ENCODE data around the gene P2RX3.

Gene P2RX3

DNA sequence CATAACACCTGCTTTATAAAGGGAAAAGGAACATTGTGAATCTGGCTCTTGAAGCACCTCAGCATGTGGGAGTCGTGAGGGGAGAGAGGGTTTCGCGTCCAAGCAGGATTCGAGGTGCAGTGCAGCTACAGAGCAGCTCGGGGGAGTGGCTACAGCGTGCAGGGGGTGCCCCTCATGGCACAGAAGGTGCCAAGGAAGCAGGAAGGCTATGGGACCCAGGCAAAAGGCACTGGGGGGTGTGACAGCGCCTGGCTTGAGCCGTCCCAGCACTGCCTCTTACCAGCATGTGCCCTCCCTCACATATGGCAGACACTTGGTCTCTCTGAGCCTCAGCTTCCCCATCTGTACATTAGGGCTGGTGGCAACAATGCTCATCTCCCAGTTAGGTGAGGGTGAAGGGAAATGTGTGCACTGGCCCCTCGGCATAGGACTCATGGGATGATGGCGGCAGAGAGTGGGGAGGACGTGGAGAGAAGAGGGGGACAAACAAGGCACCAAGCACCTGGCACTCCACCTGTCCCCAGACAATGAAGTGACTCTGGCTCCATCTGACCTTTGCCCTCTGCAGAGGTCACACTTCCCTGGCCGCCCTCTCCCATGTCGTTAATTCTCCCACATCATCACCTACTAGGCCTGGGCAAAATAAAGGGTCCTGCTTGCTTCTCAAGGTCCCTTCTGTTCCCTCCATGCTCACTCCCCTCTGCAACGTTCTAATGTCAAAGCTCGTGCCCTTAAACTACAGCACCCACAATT is 23.8 kb upstream of the P2RX3 start:
- Histone ChIP-seq H3K79me2 (ENCODE audit: insufficient read depth, low read length) (no peaks in the 10 kb centered on the region), H3K4me3 (ENCODE audit: low read depth, low read length, poor library complexity, severe bottlenecking) (no peak overlapping the region), H4K20me1 (ENCODE audit: insufficient read depth, low read length) (no peaks in the 10 kb centered on the region), H3K27ac (ENCODE audit: low read depth, low read length, poor library complexity, severe bottlenecking) (no peak overlapping the region), H3K36me3 (ENCODE audit: insufficient read depth, low read length) (peaks cover 61% of the 10 kb centered on the region), H3F3A (ENCODE audit: insufficient read depth, low read length) (no peaks in the 10 kb centered on the region), H3K4me1 (ENCODE audit: insufficient read depth, low read length, severe bottlenecking) (no peaks in the 10 kb centered on the region), H3K9ac (ENCODE audit: low read length) (no peak overlapping the region), H3K4me2 (ENCODE audit: low read length) (no peak overlapping the region), H3K27me3 (ENCODE audit: insufficient read depth, low read length) (no peaks in the 10 kb centered on the region), H3K9me2 (ENCODE audit: low read depth, low read length) (no peaks in the 10 kb centered on the region), H2AFZ (ENCODE audit: low read length) (no peak overlapping the region), H3K9me3 (ENCODE audit: low read length) (no peaks in the 10 kb centered on the region)
- TF ChIP-seq EZH2 (IDR thresholded peaks at IDR 0.05; ENCODE audit: borderline replicate concordance, low read length) = no peak
- TF ChIP-seq, protein P1, sequence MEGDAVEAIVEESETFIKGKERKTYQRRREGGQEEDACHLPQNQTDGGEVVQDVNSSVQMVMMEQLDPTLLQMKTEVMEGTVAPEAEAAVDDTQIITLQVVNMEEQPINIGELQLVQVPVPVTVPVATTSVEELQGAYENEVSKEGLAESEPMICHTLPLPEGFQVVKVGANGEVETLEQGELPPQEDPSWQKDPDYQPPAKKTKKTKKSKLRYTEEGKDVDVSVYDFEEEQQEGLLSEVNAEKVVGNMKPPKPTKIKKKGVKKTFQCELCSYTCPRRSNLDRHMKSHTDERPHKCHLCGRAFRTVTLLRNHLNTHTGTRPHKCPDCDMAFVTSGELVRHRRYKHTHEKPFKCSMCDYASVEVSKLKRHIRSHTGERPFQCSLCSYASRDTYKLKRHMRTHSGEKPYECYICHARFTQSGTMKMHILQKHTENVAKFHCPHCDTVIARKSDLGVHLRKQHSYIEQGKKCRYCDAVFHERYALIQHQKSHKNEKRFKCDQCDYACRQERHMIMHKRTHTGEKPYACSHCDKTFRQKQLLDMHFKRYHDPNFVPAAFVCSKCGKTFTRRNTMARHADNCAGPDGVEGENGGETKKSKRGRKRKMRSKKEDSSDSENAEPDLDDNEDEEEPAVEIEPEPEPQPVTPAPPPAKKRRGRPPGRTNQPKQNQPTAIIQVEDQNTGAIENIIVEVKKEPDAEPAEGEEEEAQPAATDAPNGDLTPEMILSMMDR (IDR thresholded peaks at IDR 0.05; ENCODE audit: low read length) = no peak

DNA sequence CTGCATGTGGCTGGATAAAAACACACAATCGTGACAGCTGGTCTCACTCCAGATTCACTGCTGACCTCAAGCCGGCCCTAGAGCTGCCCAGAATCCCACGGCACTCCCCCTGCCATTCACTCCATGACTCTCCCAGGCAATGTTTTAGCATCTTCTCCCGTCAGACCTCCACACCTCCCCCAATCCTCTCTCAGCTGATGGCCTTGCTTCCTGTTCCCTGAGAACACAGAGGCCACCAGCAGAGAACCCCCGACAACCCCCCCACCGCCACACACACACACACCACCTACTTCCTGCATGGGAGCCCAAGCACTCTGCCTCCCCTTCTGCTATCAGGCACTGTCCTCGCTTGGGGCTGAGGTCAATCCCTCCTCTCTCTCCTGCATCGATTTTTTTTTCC is 22.7 kb upstream of the P2RX3 start:
- no peak overlapping the region for H2AFZ ChIP-seq (ENCODE audit: low read length)
- H3K79me2 ChIP-seq (ENCODE audit: insufficient read depth, low read length) = no peaks in the 10 kb centered on the region
- no peaks in the 10 kb centered on the region for H3K9me2 ChIP-seq (ENCODE audit: low read depth, low read length)
- H3F3A ChIP-seq (ENCODE audit: insufficient read depth, low read length) = no peaks in the 10 kb centered on the region
- no peak overlapping the region for H3K4me2 ChIP-seq (ENCODE audit: low read length)
- no peak overlapping the region for H3K9ac ChIP-seq (ENCODE audit: low read length)
- TF ChIP-seq EZH2 (IDR thresholded peaks at IDR 0.05; ENCODE audit: borderline replicate concordance, low read length) = no peak
- TF ChIP-seq, protein P1 (IDR thresholded peaks at IDR 0.05; ENCODE audit: low read length) = no peak
- no peaks in the 10 kb centered on the region for H3K27me3 ChIP-seq (ENCODE audit: insufficient read depth, low read length)
- no peaks in the 10 kb centered on the region for H4K20me1 ChIP-seq (ENCODE audit: insufficient read depth, low read length)
- no peak overlapping the region for H3K4me3 ChIP-seq (ENCODE audit: low read depth, low read length, poor library complexity, severe bottlenecking)
- no peak overlapping the region for H3K27ac ChIP-seq (ENCODE audit: low read depth, low read length, poor library complexity, severe bottlenecking)
- peaks cover 50% of the 10 kb centered on the region for H3K36me3 ChIP-seq (ENCODE audit: insufficient read depth, low read length)
- H3K4me1 ChIP-seq (ENCODE audit: insufficient read depth, low read length, severe bottlenecking) = no peaks in the 10 kb centered on the region
- H3K9me3 ChIP-seq (ENCODE audit: low read length) = no peaks in the 10 kb centered on the region

DNA sequence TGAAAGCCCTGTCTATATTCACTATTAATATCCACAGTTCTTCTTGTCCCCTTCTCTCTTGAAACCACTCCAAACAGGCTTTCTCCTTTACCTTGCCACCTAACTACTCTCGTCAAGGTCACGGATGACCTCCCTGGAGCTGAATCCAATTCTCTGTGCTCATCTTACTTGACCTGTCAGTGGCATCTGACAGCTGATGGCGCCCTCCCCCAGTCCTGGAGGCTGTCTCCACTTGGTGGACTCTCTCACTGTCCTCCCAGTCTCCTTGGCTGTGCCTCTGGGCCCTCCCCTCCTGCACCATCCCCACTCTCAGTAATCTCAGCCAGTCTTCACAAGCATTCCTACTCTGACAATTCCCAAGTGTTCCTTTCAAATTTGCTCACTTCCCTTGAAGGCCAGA is 22.1 kb upstream of the P2RX3 start:
- Histone ChIP-seq H3K79me2 (ENCODE audit: insufficient read depth, low read length) (no peaks in the 10 kb centered on the region), H3K9me3 (ENCODE audit: low read length) (no peaks in the 10 kb centered on the region), H3K27me3 (ENCODE audit: insufficient read depth, low read length) (no peaks in the 10 kb centered on the region), H3F3A (ENCODE audit: insufficient read depth, low read length) (no peaks in the 10 kb centered on the region), H4K20me1 (ENCODE audit: insufficient read depth, low read length) (no peaks in the 10 kb centered on the region), H3K36me3 (ENCODE audit: insufficient read depth, low read length) (peaks cover 49% of the 10 kb centered on the region), H3K9ac (ENCODE audit: low read length) (no peak overlapping the region), H3K4me1 (ENCODE audit: insufficient read depth, low read length, severe bottlenecking) (no peaks in the 10 kb centered on the region), H3K4me3 (ENCODE audit: low read depth, low read length, poor library complexity, severe bottlenecking) (no peak overlapping the region), H3K4me2 (ENCODE audit: low read length) (no peak overlapping the region), H2AFZ (ENCODE audit: low read length) (no peak overlapping the region), H3K27ac (ENCODE audit: low read depth, low read length, poor library complexity, severe bottlenecking) (no peak overlapping the region), H3K9me2 (ENCODE audit: low read depth, low read length) (no peaks in the 10 kb centered on the region)
- TF ChIP-seq EZH2 (IDR thresholded peaks at IDR 0.05; ENCODE audit: borderline replicate concordance, low read length) = no peak
- TF ChIP-seq, protein P1 (IDR thresholded peaks at IDR 0.05; ENCODE audit: low read length) = no peak
